H1 (cell line): ENCODE measurements around the gene OTP. TPM values are rescaled to one million over a fixed set of nuclear protein-coding genes. Genes with fewer than 3 reads are reported as not detected.

ENCODE experiments used
- CEBPB ChIP-seq: IDR thresholded peaks from 2 replicates; pipeline ENCODE4 v1.6.1; 2012; ENCODE audit warnings: low read depth, low read length
- CHD1 ChIP-seq: IDR thresholded peaks from 2 replicates; pipeline ENCODE4 v1.6.1; 2012; ENCODE audit warnings: low read depth, low read length, improper control_type of control experiment
- MAFK ChIP-seq: IDR thresholded peaks from 2 replicates; pipeline ENCODE4 v1.6.1; 2012; ENCODE audit warnings: low read depth, mild to moderate bottlenecking, improper control_type of control experiment, low read length
- RNF2 ChIP-seq: fragments of 200-900, 300-1000 bp; sonication (generic); IDR thresholded peaks from 2 replicates; pipeline ENCODE4 v1.7.1; 2016; ENCODE audit warnings: borderline replicate concordance, low read depth, mild to moderate bottlenecking, antibody characterized with exemption, low read length; ENCODE audit not compliant: poor library complexity, severe bottlenecking; ENCODE audit errors: missing control alignments
- polyA plus RNA-seq, 7 experiments: library from polyadenylated mRNA; depleted of rRNA in 3 of 7; stranded (reverse) in 5 of 7; unstranded in 2 of 7; fragments of >200 nt in 5 of 7; fragments of 200-250 nt in 2 of 7; gene quantifications; 1 replicate in 5 of 7; 2 replicates in 1 of 7; 4 replicates in 1 of 7; pipeline versions ENCODE4 v1.2.1 to v1.2.3, GENCODE V29; 2011 to 2013; ENCODE audit warnings: missing spikeins in 2 of 7, mixed read lengths in 2 of 7
- total RNA-seq: library from RNA; stranded (reverse); fragmentation: NEBNext Ultra II Directional; extraction: Animal tissue kit (Norgen Biotek cat#: 25700); gene quantifications from 2 replicates; pipeline ENCODE4 v1.2.1, GENCODE V29; 2021

Gene OTP
- total and polyA plus RNA-seq, 2 of the 8 experiments (the other 6 are each of a cell fraction or from before 2014, with no cell fraction given), result not detected

GRCh38 chr5:77683171-77683732, 44.7 kb upstream of the OTP start (continued):
- TF ChIP-seq RNF2 (no peak), MAFK (no peak), CHD1 (no peak), CEBPB (no peak)
